H9 (cell line): ENCODE results near the gene CAV2. TPM values are rescaled to one million over a fixed set of nuclear protein-coding genes. Genes with fewer than 3 reads are reported as not detected.

ENCODE experiments used
- DNase-seq: peaks from one replicate; pipeline ENCODE4 v3.0.0-alpha.2; 2017
- H2AFZ ChIP-seq: one replicate; pipeline ENCODE4 v1.6.1; 2013; ENCODE audit warnings: mild to moderate bottlenecking, low read length, control low read depth, moderate library complexity
- H2AK5ac ChIP-seq: 2 replicates; pipeline ENCODE4 v1.6.1; 2013; ENCODE audit warnings: low read length, control low read depth, mixed read lengths; ENCODE audit not compliant: insufficient read length
- H2BK120ac ChIP-seq: one replicate; pipeline ENCODE4 v1.6.1; 2013; ENCODE audit warnings: low read depth, mild to moderate bottlenecking, low read length, control low read depth, inconsistent platforms; ENCODE audit not compliant: poor library complexity, severe bottlenecking
- H2BK12ac ChIP-seq: 2 replicates; pipeline ENCODE4 v1.6.1; 2013; ENCODE audit warnings: low read length, control low read depth, mixed read lengths, low read depth; ENCODE audit not compliant: insufficient read length
- H2BK15ac ChIP-seq: 2 replicates; pipeline ENCODE4 v1.6.1; 2013; ENCODE audit warnings: low read depth, low read length, control low read depth
- H2BK20ac ChIP-seq: one replicate; pipeline ENCODE4 v1.6.1; 2013; ENCODE audit warnings: low read depth, mild to moderate bottlenecking, low read length, control low read depth, inconsistent platforms; ENCODE audit not compliant: poor library complexity, severe bottlenecking
- H2BK5ac ChIP-seq: 2 replicates; pipeline ENCODE4 v1.6.1; 2013; ENCODE audit warnings: low read length, control low read depth, mixed read lengths; ENCODE audit not compliant: insufficient read length
- H3K14ac ChIP-seq: 2 replicates; pipeline ENCODE4 v1.6.1; 2013; ENCODE audit warnings: low read length, control low read depth; ENCODE audit not compliant: insufficient read depth
- H3K18ac ChIP-seq: 2 replicates; pipeline ENCODE4 v1.6.1; 2013; ENCODE audit warnings: low read depth, mild to moderate bottlenecking, mixed read lengths, low read length, control low read depth; ENCODE audit not compliant: insufficient read length
- H3K23ac ChIP-seq: 2 replicates; pipeline ENCODE4 v1.6.1; 2013; ENCODE audit warnings: low read length, control low read depth, mixed read lengths, low read depth; ENCODE audit not compliant: insufficient read length
- H3K23me2 ChIP-seq: 2 replicates; pipeline ENCODE4 v1.6.1; 2013; ENCODE audit warnings: low read depth, mild to moderate bottlenecking, mixed read lengths, low read length, control low read depth; ENCODE audit not compliant: insufficient read length, poor library complexity, severe bottlenecking
- H3K27ac ChIP-seq: 2 replicates; pipeline ENCODE4 v1.5.1; 2013; ENCODE audit warnings: low read length, control low read depth, mixed read lengths, low read depth; ENCODE audit not compliant: insufficient read length
- H3K27me3 ChIP-seq: 2 replicates; pipeline ENCODE4 v1.6.1; 2013; ENCODE audit warnings: low read length, control low read depth, inconsistent platforms; ENCODE audit not compliant: insufficient read depth
- H3K4ac ChIP-seq: 2 replicates; pipeline ENCODE4 v1.6.1; 2013; ENCODE audit warnings: low read depth, mild to moderate bottlenecking, control low read depth, inconsistent platforms, low read length, moderate library complexity
- H3K4me1 ChIP-seq: 2 replicates; pipeline ENCODE4 v1.6.1; 2013; ENCODE audit warnings: low read length, control low read depth, inconsistent platforms; ENCODE audit not compliant: insufficient read depth
- H3K4me2 ChIP-seq: 2 replicates; pipeline ENCODE4 v1.6.1; 2013; ENCODE audit warnings: low read length, control low read depth, mixed read lengths; ENCODE audit not compliant: insufficient read length, insufficient read depth
- H3K56ac ChIP-seq: 2 replicates; pipeline ENCODE4 v1.6.1; 2013; ENCODE audit warnings: low read depth, mild to moderate bottlenecking, mixed read lengths, low read length, control low read depth; ENCODE audit not compliant: insufficient read length
- H3K79me1 ChIP-seq: 2 replicates; pipeline ENCODE4 v1.6.1; 2013; ENCODE audit warnings: low read depth, mild to moderate bottlenecking, moderate library complexity, low read length, control low read depth, inconsistent platforms; ENCODE audit not compliant: insufficient read depth, poor library complexity, severe bottlenecking
- H3K79me2 ChIP-seq: 2 replicates; pipeline ENCODE4 v1.6.1; 2013; ENCODE audit warnings: low read length, control low read depth, inconsistent platforms; ENCODE audit not compliant: insufficient read depth
- H3K9ac ChIP-seq: 2 replicates; pipeline ENCODE4 v1.6.1; 2013; ENCODE audit warnings: low read length, control low read depth, mixed read lengths; ENCODE audit not compliant: insufficient read length; ENCODE audit errors: extremely low read depth
- H3K9me3 ChIP-seq: one replicate; pipeline ENCODE4 v1.6.1; 2013; ENCODE audit warnings: low read depth, low read length, inconsistent platforms; ENCODE audit not compliant: control insufficient read depth
- H3T11ph ChIP-seq: one replicate; pipeline ENCODE4 v1.6.1; 2013; ENCODE audit warnings: mild to moderate bottlenecking, low read length, control low read depth, inconsistent platforms
- H4K20me1 ChIP-seq: one replicate; pipeline ENCODE4 v1.6.1; 2013; ENCODE audit not compliant: control insufficient read depth, insufficient read length, insufficient read depth
- H4K5ac ChIP-seq: 2 replicates; pipeline ENCODE4 v1.6.1; 2013; ENCODE audit warnings: low read depth, mild to moderate bottlenecking, mixed read lengths, low read length, control low read depth; ENCODE audit not compliant: insufficient read length
- H4K8ac ChIP-seq: replicated peaks from 2 replicates; pipeline ENCODE4 v1.6.1; 2013; ENCODE audit warnings: low read length, control low read depth, mixed read lengths, low read depth; ENCODE audit not compliant: insufficient read length
- H4K91ac ChIP-seq: 2 replicates; pipeline ENCODE4 v1.6.1; 2013; ENCODE audit warnings: low read depth, mild to moderate bottlenecking, moderate library complexity, mixed read lengths, low read length, control low read depth; ENCODE audit not compliant: insufficient read length
- H3K27ac Mint-ChIP-seq, 3 experiments: 2 replicates in 2 of 3; 3 replicates in 1 of 3; pipeline ENCODE4 v1.8.0; 2020 to 2021; ENCODE audit warnings: mixed read lengths in 3 of 3, mild to moderate bottlenecking in 1 of 3, moderate library complexity in 1 of 3
- H3K27me3 Mint-ChIP-seq: 2 replicates; pipeline ENCODE4 v1.8.0; 2021; ENCODE audit warnings: low read depth, mild to moderate bottlenecking, moderate library complexity, mixed read lengths
- H3K36me3 Mint-ChIP-seq, 3 experiments: 2 replicates in 2 of 3; 3 replicates in 1 of 3; pipeline ENCODE4 v1.8.0; 2020 to 2021; ENCODE audit warnings: low read depth in 3 of 3, mixed read lengths in 3 of 3; ENCODE audit not compliant: insufficient read depth in 1 of 3
- H3K4me1 Mint-ChIP-seq, 2 experiments: 2 replicates each; pipeline ENCODE4 v1.8.0; 2020; ENCODE audit warnings: mixed read lengths in 2 of 2
- H3K4me3 Mint-ChIP-seq, 2 experiments: 2 replicates in 1 of 2; 3 replicates in 1 of 2; pipeline ENCODE4 v1.8.0; 2020 to 2021; ENCODE audit warnings: mild to moderate bottlenecking in 2 of 2, mixed read lengths in 2 of 2, moderate library complexity in 1 of 2
- H3K9me3 Mint-ChIP-seq, 2 experiments: 2 replicates in 1 of 2; 3 replicates in 1 of 2; pipeline ENCODE4 v1.8.0; 2020; ENCODE audit warnings: mild to moderate bottlenecking in 2 of 2, mixed read lengths in 2 of 2, moderate library complexity in 1 of 2
- whole genome bisulfite sequencing: extraction: QIAGEN DNeasy Blood & Tissue Kit; methylation state at CpG from one replicate; pipeline ENCODE4 v1.1.7; 2013; ENCODE audit warnings: missing lambda C conversion rate, low lambda C conversion rate, mixed read lengths; ENCODE audit not compliant: insufficient read length; ENCODE audit errors: extremely low coverage; 5-methylcytosine and 5-hydroxymethylcytosine counted together
- total RNA-seq: library from RNA; stranded (reverse); gene quantifications from 2 replicates; pipeline ENCODE4 v1.2.1, GENCODE V29; 2021
- TF ChIP-seq, protein P1 (sequence below): fragments of 200-600 bp; sonication (generic); conservative IDR thresholded peaks from 3 replicates; pipeline ENCODE4 v1.8.0; 2021; ENCODE audit warnings: antibody characterized with exemption, mild to moderate bottlenecking

Gene CAV2
- total RNA-seq, 1 experiment from 2014 or later, result 3.7 TPM

DNA sequence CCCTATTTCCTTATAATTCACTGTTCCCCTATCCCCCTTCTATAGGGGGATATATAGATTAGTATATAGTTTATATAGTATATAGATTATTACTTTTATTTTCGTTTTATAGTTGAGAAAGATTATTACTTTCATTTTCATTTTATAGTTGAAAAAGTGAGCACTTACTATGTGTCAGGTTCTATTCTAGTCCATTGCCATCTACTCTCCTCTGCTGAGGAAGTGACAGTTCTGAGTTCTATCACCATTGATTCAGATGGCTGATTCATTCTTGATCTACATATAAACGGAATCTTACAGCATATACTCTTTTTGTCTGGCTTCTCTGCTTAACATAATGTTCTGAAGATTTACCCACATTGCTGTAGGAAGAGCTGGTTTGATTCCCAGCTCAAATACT, 20.7 kb upstream of the CAV2 start:
- H3K4me1 ChIP-seq, result no peaks in the 10 kb centered on the region
- no peak overlapping the region for H3K18ac ChIP-seq
- H2AK5ac ChIP-seq, result no peak overlapping the region
- no peaks in the 10 kb centered on the region for H4K20me1 ChIP-seq
- H3K23ac ChIP-seq, result no peak overlapping the region
- H3K4me1 Mint-ChIP-seq, result no peaks in the 10 kb centered on the region
- H3K27me3 ChIP-seq, result no peaks in the 10 kb centered on the region
- no peak overlapping the region for H3K56ac ChIP-seq
- no peak overlapping the region for H4K8ac ChIP-seq
- no peak overlapping the region for H3K14ac ChIP-seq
- H3K23me2 ChIP-seq, result no peaks in the 10 kb centered on the region
- H3K27me3 Mint-ChIP-seq, result no peaks in the 10 kb centered on the region; the same call in 1 of the 2 replicates
- no peaks in the 10 kb centered on the region for H3K79me2 ChIP-seq
- no peak for DNase-seq
- no peak overlapping the region for H3K27ac ChIP-seq
- peaks cover 6 to 10% of the 10 kb centered on the region in 2 experiments; a peak in 2 of 5 replicates for H3K9me3 Mint-ChIP-seq
- H2BK15ac ChIP-seq, result no peak overlapping the region
- no peaks in the 10 kb centered on the region for H3K9me3 ChIP-seq
- H3K9ac ChIP-seq, result no peak overlapping the region
- H2BK20ac ChIP-seq, result no peak overlapping the region
- no peak overlapping the region for H2BK5ac ChIP-seq
- WGBS, result no CpG with 5 or more reads among the region's 2 CpGs
- TF ChIP-seq, protein P1, sequence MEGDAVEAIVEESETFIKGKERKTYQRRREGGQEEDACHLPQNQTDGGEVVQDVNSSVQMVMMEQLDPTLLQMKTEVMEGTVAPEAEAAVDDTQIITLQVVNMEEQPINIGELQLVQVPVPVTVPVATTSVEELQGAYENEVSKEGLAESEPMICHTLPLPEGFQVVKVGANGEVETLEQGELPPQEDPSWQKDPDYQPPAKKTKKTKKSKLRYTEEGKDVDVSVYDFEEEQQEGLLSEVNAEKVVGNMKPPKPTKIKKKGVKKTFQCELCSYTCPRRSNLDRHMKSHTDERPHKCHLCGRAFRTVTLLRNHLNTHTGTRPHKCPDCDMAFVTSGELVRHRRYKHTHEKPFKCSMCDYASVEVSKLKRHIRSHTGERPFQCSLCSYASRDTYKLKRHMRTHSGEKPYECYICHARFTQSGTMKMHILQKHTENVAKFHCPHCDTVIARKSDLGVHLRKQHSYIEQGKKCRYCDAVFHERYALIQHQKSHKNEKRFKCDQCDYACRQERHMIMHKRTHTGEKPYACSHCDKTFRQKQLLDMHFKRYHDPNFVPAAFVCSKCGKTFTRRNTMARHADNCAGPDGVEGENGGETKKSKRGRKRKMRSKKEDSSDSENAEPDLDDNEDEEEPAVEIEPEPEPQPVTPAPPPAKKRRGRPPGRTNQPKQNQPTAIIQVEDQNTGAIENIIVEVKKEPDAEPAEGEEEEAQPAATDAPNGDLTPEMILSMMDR, result no peak
- H3K4ac ChIP-seq, result no peak overlapping the region
- no peak overlapping the region for H3K27ac Mint-ChIP-seq
- no peak overlapping the region for H4K91ac ChIP-seq
- H3K36me3 Mint-ChIP-seq, result peaks cover 0 to 4% (median 4%) of the 10 kb centered on the region in 3 experiments; a peak in 3 of 7 replicates
- H4K5ac ChIP-seq, result no peak overlapping the region
- no peak overlapping the region for H2BK12ac ChIP-seq
- H2AFZ ChIP-seq, result no peak overlapping the region
- no peak overlapping the region for H3K4me3 Mint-ChIP-seq
- H3K79me1 ChIP-seq, result no peaks in the 10 kb centered on the region
- H3T11ph ChIP-seq, result no peak overlapping the region
- H3K4me2 ChIP-seq, result no peak overlapping the region
- H2BK120ac ChIP-seq, result no peak overlapping the region
